IMR-90 (cell line): ENCODE results near the gene PEX26. TPM values are rescaled to one million over a fixed set of nuclear protein-coding genes. Genes with fewer than 3 reads are reported as not detected.

Experiments used
- ATAC-seq: fragments of 200-7000 bp; cut with Tn5 transposase; 2 replicates; pipeline ENCODE4 v1.9.1; 2020; ENCODE audit warnings: low read depth, mild to moderate bottlenecking, moderate library complexity
- BruUV-seq: library from RNA; stranded (reverse); fragments of 400-500 nt; replicated peaks from 2 replicates; lab custom pipeline; 2021; lab: Mats Ljungman, UMichigan
- CTCF ChIA-PET: fragments of 300-600 bp; formaldehyde crosslinking; extraction: SDS; loops from one replicate; lab custom pipeline; 2021; ENCODE audit warnings: antibody characterized with exemption; lab: Yijun Ruan, JAX
- POLR2A ChIA-PET: fragments of 300-600 bp; sonication (Branson Sonifier 250); formaldehyde crosslinking; loops from one replicate; lab custom pipeline; 2022; ENCODE audit warnings: antibody characterized with exemption; ENCODE audit not compliant: unreplicated experiment; lab: Charles Lee
- DNase-seq: peaks from one replicate; pipeline ENCODE4 v3.0.0; 2013
- H2AFZ ChIP-seq: replicated peaks from 2 replicates; pipeline ENCODE3; 2013; ENCODE audit warnings: low read length, mild to moderate bottlenecking; ENCODE audit not compliant: poor library complexity
- H2AK5ac ChIP-seq: 2 replicates; pipeline ENCODE4 v1.6.1; 2013; ENCODE audit warnings: low read depth, low read length, inconsistent platforms
- H2AK9ac ChIP-seq: replicated peaks from 2 replicates; pipeline ENCODE3; 2013; ENCODE audit warnings: mild to moderate bottlenecking, low read depth, low read length, moderate library complexity; ENCODE audit not compliant: poor library complexity
- H2BK120ac ChIP-seq: 2 replicates; pipeline ENCODE4 v1.6.1; 2013; ENCODE audit warnings: low read depth, low read length, inconsistent platforms
- H2BK15ac ChIP-seq: 3 replicates; pipeline ENCODE4 v1.6.1; 2013; ENCODE audit warnings: low read depth, low read length, inconsistent platforms
- H2BK20ac ChIP-seq: 2 replicates; pipeline ENCODE4 v1.6.1; 2013; ENCODE audit warnings: low read depth, mild to moderate bottlenecking, inconsistent platforms, low read length, moderate library complexity
- H2BK5ac ChIP-seq: 2 replicates; pipeline ENCODE4 v1.6.1; 2013; ENCODE audit warnings: mild to moderate bottlenecking, low read depth, low read length, inconsistent platforms; ENCODE audit not compliant: poor library complexity, severe bottlenecking
- H3K14ac ChIP-seq: replicated peaks from 2 replicates; pipeline ENCODE4 v1.6.1; 2013; ENCODE audit warnings: low read depth, low read length, inconsistent platforms
- H3K18ac ChIP-seq: 2 replicates; pipeline ENCODE4 v1.6.1; 2013; ENCODE audit warnings: low read depth, low read length, control low read depth
- H3K23ac ChIP-seq: 2 replicates; pipeline ENCODE4 v1.6.1; 2013; ENCODE audit warnings: low read depth, low read length, inconsistent platforms
- H3K27ac ChIP-seq: 2 replicates; pipeline ENCODE4 v1.5.1; 2013; ENCODE audit warnings: mild to moderate bottlenecking, control low read depth, low read length; ENCODE audit not compliant: insufficient read depth
- H3K27me3 ChIP-seq: 2 replicates; pipeline ENCODE4 v1.6.1; 2013; ENCODE audit warnings: low read length; ENCODE audit not compliant: control insufficient read depth, insufficient read depth
- H3K36me3 ChIP-seq: 2 replicates; pipeline ENCODE4 v1.6.1; 2013; ENCODE audit warnings: low read length, mixed read lengths; ENCODE audit not compliant: control insufficient read depth, insufficient read depth
- H3K4ac ChIP-seq: 2 replicates; pipeline ENCODE4 v1.6.1; 2013; ENCODE audit warnings: low read depth, low read length, inconsistent platforms
- H3K4me1 ChIP-seq: 2 replicates; pipeline ENCODE4 v1.6.1; 2013; ENCODE audit warnings: low read length, mixed read lengths; ENCODE audit not compliant: control insufficient read depth, insufficient read depth
- H3K4me2 ChIP-seq: 2 replicates; pipeline ENCODE4 v1.6.1; 2013; ENCODE audit warnings: low read depth, mild to moderate bottlenecking, control low read depth, low read length, moderate library complexity
- H3K4me3 ChIP-seq: 2 replicates; pipeline ENCODE4 v1.5.1; 2013; ENCODE audit warnings: low read depth, mild to moderate bottlenecking, control low read depth, low read length, moderate library complexity; ENCODE audit not compliant: insufficient read depth
- H3K56ac ChIP-seq: 2 replicates; pipeline ENCODE4 v1.6.1; 2013; ENCODE audit warnings: low read length, inconsistent platforms; ENCODE audit not compliant: insufficient read depth; ENCODE audit errors: extremely low read depth
- H3K79me1 ChIP-seq, 2 experiments: 2 replicates each; pipeline ENCODE4 v1.6.1; 2013; ENCODE audit warnings: low read length in 2 of 2, inconsistent platforms in 1 of 2, low read depth in 1 of 2
- H3K9ac ChIP-seq: 2 replicates; pipeline ENCODE4 v1.6.1; 2013; ENCODE audit warnings: low read depth, low read length, control low read depth
- H3K9me1 ChIP-seq: 2 replicates; pipeline ENCODE4 v1.6.1; 2013; ENCODE audit warnings: low read length, inconsistent platforms; ENCODE audit not compliant: insufficient read depth
- H3K9me3 ChIP-seq: 2 replicates; pipeline ENCODE4 v1.6.1; 2013; ENCODE audit warnings: low read length; ENCODE audit not compliant: control insufficient read depth, insufficient read depth
- H4K20me1 ChIP-seq: 2 replicates; pipeline ENCODE4 v1.6.1; 2013; ENCODE audit warnings: low read length, inconsistent platforms; ENCODE audit not compliant: insufficient read depth
- H4K5ac ChIP-seq: 2 replicates; pipeline ENCODE4 v1.6.1; 2013; ENCODE audit warnings: mild to moderate bottlenecking, low read depth, low read length, control low read depth
- H4K8ac ChIP-seq, 2 experiments: 2 replicates each; pipeline ENCODE4 v1.6.1; 2013; ENCODE audit warnings: low read depth in 2 of 2, low read length in 2 of 2, control low read depth in 1 of 2, inconsistent platforms in 1 of 2
- H4K91ac ChIP-seq: 2 replicates; pipeline ENCODE4 v1.6.1; 2013; ENCODE audit warnings: low read depth, low read length, inconsistent platforms; ENCODE audit not compliant: insufficient read depth
- BHLHE40 ChIP-seq: fragments of 150-350 bp; IDR thresholded peaks from 2 replicates; pipeline ENCODE4 v1.6.1; 2016; ENCODE audit warnings: mild to moderate bottlenecking, low read depth, low read length
- CHD1 ChIP-seq: IDR thresholded peaks from 2 replicates; pipeline ENCODE4 v1.6.1; 2012; ENCODE audit warnings: low read depth, low read length, improper control_type of control experiment
- FOS ChIP-seq: fragments of 150-350 bp; IDR thresholded peaks from 2 replicates; pipeline ENCODE4 v1.6.1; 2016; ENCODE audit warnings: low read depth, low read length
- MAFK ChIP-seq: IDR thresholded peaks from 2 replicates; pipeline ENCODE4 v1.6.1; 2012; ENCODE audit warnings: low read depth, low read length, improper control_type of control experiment
- NFE2L2 ChIP-seq: fragments of 150-350 bp; IDR thresholded peaks from 2 replicates; pipeline ENCODE4 v1.6.1; 2016; ENCODE audit warnings: low read depth, mild to moderate bottlenecking, low read length
- POLR2A ChIP-seq: IDR thresholded peaks from 2 replicates; pipeline ENCODE4 v1.6.1; 2012; ENCODE audit warnings: mild to moderate bottlenecking, low read depth, low read length
- RCOR1 ChIP-seq: IDR thresholded peaks from 2 replicates; pipeline ENCODE4 v1.6.1; 2012; ENCODE audit warnings: mild to moderate bottlenecking, low read length, improper control_type of control experiment; ENCODE audit not compliant: insufficient replicate concordance
- RFX5 ChIP-seq: IDR thresholded peaks from 2 replicates; pipeline ENCODE4 v1.8.0; 2012; ENCODE audit warnings: low read depth, mild to moderate bottlenecking, low read length, moderate library complexity
- WGBS, 2 experiments: methylation state at CpG; one replicate each; pipeline versions ENCODE4 v1.1.5 to v1.1.7; 2013; ENCODE audit warnings: missing lambda C conversion rate in 2 of 2; ENCODE audit not compliant: insufficient read length in 1 of 2; ENCODE audit errors: extremely low coverage in 2 of 2; 5-methylcytosine and 5-hydroxymethylcytosine counted together
- dilution Hi-C: fragments of 300-500 bp; cut with HindIII; formaldehyde crosslinking; loops from one replicate; pipeline ENCODE4 v1.14.3; 2018; ENCODE audit warnings: low sequenced_read_pairs; ENCODE audit not compliant: unreplicated experiment
- in situ Hi-C: fragments of 300-500 bp; cut with MboI; formaldehyde crosslinking; loops from 3 replicates; pipeline ENCODE4 v1.14.3; 2019; ENCODE audit warnings: low sequenced_read_pairs, inconsistent platforms, mixed read lengths
- intact Hi-C: fragments of 100-400 bp; cut with micrococcal nuclease; formaldehyde crosslinking; loops from 2 replicates; pipeline ENCODE4 v1.10.0; 2022
- polyA plus RNA-seq, 3 experiments: library from polyadenylated mRNA; depleted of rRNA; stranded (reverse); fragments of >200 nt; gene quantifications; 2 replicates each; pipeline ENCODE4 v1.2.3, GENCODE V29; 2012; ENCODE audit warnings: low replicate concordance in 1 of 3
- total RNA-seq: library from RNA; depleted of rRNA; stranded (reverse); fragments of >200 nt; gene quantifications from 2 replicates; pipeline ENCODE4 v1.2.3, GENCODE V29; 2012

The PEX26 gene
- total and polyA plus RNA-seq, 2 of the 4 experiments (the other 2 are of a cell fraction): 12.2 to 18.5 TPM

- Histone ChIP-seq H3K9me1 (peaks cover 4% of the 10 kb centered on the region), H3K9me3 (no peaks in the 10 kb centered on the region), H3K27me3 (no peaks in the 10 kb centered on the region), H3K56ac (no peak overlapping the region), H2BK20ac (no peak overlapping the region), H3K4me2 (no peak overlapping the region), H2BK120ac (no peak overlapping the region), H3K4ac (no peak overlapping the region), H2AFZ (no peak overlapping the region), H3K4me1 (no peaks in the 10 kb centered on the region), H4K8ac (no peak overlapping the region), H3K36me3 (no peaks in the 10 kb centered on the region), H3K4me3 (no peak overlapping the region), H3K18ac (no peak overlapping the region), H3K14ac (no peak overlapping the region), H2AK5ac (no peak overlapping the region), H3K23ac (no peak overlapping the region), H3K27ac (no peak overlapping the region), H3K9ac (no peak overlapping the region), H2BK15ac (no peak overlapping the region), H3K79me1 (no peaks in the 10 kb centered on the region), H2BK5ac (no peak overlapping the region), H4K20me1 (no peaks in the 10 kb centered on the region), H4K91ac (no peak overlapping the region), H4K5ac (no peak overlapping the region), H2AK9ac (no peak overlapping the region)
- TF ChIP-seq NFE2L2 (no peak), POLR2A (no peak), BHLHE40 (no peak), FOS (no peak), MAFK (no peak), RFX5 (no peak), RCOR1 (no peak), CHD1 (no peak)
- DNase-seq: no peak
- ChIA-PET CTCF (no interaction called here), POLR2A (no interaction called here)
- dilution Hi-C loops (no loop called here), in situ Hi-C loops (no loop called here), intact Hi-C loops (no loop called here)
- ATAC-seq: no peak
- 100% methylated on average over 1 of the region's 18 CpGs; no CpG with 5 or more reads in 1 of the 2 experiments for WGBS, 2 experiments
- no TSS peak for BruUV-seq
These were observed 41.8 kb downstream of the PEX26 start for GRCh38 chr22:18119409-18120110.
